RWPE2 (cell line): ENCODE data around the gene ASB3.
"Not testable (repeated sequence)": the region's sequence is repeated elsewhere in the genome, so short reads cannot be mapped to it uniquely, and the experiment has no call there.

Source experiments
- ATAC-seq: fragments of 200-7000 bp; cut with Tn5 transposase; 3 replicates; pipeline ENCODE4 v1.9.1; 2021; ENCODE audit warnings: low read depth
- DNase-seq: peaks from one replicate; pipeline ENCODE4 v3.0.0-alpha.2; 2020; ENCODE audit warnings: low spot score
- H3K27ac ChIP-seq: fragments of 450-650 bp; 2 replicates; pipeline ENCODE4 v1.5.1; 2017; ENCODE audit warnings: mild to moderate bottlenecking; ENCODE audit not compliant: poor library complexity, severe bottlenecking
- H3K27me3 ChIP-seq: fragments of 250-450 bp; sonication (Bioruptor Pico); 2 replicates; pipeline ENCODE4 v1.5.1; 2021; ENCODE audit warnings: mild to moderate bottlenecking, moderate library complexity; ENCODE audit not compliant: insufficient read depth, poor library complexity, severe bottlenecking
- H3K36me3 ChIP-seq: fragments of 250-450 bp; sonication (Bioruptor Pico); 2 replicates; pipeline ENCODE4 v1.5.1; 2020; ENCODE audit warnings: low read depth, mild to moderate bottlenecking, moderate library complexity
- H3K4me1 ChIP-seq: fragments of 250-450 bp; sonication (Bioruptor Pico); 2 replicates; pipeline ENCODE4 v1.5.1; 2021; ENCODE audit warnings: mild to moderate bottlenecking, moderate library complexity; ENCODE audit not compliant: insufficient read depth, poor library complexity, severe bottlenecking
- H3K4me3 ChIP-seq: fragments of 250-450 bp; sonication (Bioruptor Pico); 2 replicates; pipeline ENCODE4 v1.5.1; 2021; ENCODE audit warnings: mild to moderate bottlenecking, moderate library complexity; ENCODE audit not compliant: severe bottlenecking
- H3K9me3 ChIP-seq: fragments of 250-450 bp; sonication (Bioruptor Pico); 2 replicates; pipeline ENCODE4 v1.5.1; 2021; ENCODE audit warnings: mild to moderate bottlenecking, moderate library complexity; ENCODE audit not compliant: severe bottlenecking
- TF ChIP-seq, protein P1 (sequence below): fragments of 450-650 bp; IDR thresholded peaks from one replicate; pipeline ENCODE4 v1.5.1; 2017; ENCODE audit warnings: mild to moderate bottlenecking, moderate library complexity; ENCODE audit not compliant: poor library complexity, severe bottlenecking

Gene ASB3, protein sequence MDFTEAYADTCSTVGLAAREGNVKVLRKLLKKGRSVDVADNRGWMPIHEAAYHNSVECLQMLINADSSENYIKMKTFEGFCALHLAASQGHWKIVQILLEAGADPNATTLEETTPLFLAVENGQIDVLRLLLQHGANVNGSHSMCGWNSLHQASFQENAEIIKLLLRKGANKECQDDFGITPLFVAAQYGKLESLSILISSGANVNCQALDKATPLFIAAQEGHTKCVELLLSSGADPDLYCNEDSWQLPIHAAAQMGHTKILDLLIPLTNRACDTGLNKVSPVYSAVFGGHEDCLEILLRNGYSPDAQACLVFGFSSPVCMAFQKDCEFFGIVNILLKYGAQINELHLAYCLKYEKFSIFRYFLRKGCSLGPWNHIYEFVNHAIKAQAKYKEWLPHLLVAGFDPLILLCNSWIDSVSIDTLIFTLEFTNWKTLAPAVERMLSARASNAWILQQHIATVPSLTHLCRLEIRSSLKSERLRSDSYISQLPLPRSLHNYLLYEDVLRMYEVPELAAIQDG

DNA sequence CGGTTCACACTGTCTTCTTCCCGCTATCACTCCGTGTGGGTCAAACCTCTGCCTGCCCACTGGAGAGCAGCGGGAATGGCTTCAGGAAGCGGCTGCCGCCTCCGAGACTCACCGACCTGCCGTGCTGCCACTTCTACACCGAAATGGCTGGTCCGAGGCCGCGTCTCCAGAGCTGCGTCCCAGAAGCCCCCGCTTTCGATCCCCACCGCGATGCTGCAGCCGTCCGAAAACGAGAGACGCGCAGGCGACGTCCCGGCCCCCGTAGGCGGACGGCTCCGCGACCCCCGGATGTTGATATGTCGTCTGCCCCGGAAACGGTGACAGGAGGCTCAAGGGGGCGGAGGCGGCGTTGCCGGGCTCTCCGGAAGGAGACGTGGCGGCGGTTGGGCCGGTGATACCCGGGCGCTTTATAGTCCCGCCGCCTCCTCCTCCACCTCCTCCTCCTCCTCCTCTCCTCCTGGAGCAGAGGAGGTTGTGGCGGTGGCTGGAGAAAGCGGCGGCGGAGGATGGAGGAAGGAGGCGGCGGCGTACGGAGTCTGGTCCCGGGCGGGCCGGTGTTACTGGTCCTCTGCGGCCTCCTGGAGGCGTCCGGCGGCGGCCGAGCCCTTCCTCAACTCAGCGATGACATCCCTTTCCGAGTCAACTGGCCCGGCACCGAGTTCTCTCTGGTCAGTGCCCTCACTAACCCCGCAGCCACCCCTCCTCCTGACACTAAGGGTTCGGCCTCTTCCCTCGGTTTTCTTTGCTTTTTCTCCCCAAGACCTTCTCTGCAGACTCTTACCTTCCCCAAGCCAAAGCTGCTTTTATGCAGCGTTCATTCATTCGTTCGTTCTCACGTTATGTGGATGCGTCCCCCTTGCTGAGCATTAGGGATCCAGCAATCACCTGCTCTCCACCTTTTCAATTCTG is at the start of gene ASB3, which contains the start of gene ERLEC1:
Gene ASB3, minus strand, starts transcription at position 249 of the 909 bp plus-strand sequence. CDS start 21,381 bp downstream, outside the sequence.
Gene ERLEC1, plus strand, starts transcription at position 340 of the 909 bp plus-strand sequence. Its CDS starts 167 bp downstream, at position 507.
- Histone ChIP-seq H3K9me3 (no peaks in the 10 kb centered on the region), H3K36me3 (no peaks in the 10 kb centered on the region), H3K4me3 (peak within 1 kb of the TSS; percentile 78), H3K4me1 (peaks cover 15% of the 10 kb centered on the region), H3K27me3 (no peaks in the 10 kb centered on the region), H3K27ac (peak within 1 kb of the TSS; percentile 55)
- ATAC-seq: peak; percentile 77
- TF ChIP-seq, protein P1, sequence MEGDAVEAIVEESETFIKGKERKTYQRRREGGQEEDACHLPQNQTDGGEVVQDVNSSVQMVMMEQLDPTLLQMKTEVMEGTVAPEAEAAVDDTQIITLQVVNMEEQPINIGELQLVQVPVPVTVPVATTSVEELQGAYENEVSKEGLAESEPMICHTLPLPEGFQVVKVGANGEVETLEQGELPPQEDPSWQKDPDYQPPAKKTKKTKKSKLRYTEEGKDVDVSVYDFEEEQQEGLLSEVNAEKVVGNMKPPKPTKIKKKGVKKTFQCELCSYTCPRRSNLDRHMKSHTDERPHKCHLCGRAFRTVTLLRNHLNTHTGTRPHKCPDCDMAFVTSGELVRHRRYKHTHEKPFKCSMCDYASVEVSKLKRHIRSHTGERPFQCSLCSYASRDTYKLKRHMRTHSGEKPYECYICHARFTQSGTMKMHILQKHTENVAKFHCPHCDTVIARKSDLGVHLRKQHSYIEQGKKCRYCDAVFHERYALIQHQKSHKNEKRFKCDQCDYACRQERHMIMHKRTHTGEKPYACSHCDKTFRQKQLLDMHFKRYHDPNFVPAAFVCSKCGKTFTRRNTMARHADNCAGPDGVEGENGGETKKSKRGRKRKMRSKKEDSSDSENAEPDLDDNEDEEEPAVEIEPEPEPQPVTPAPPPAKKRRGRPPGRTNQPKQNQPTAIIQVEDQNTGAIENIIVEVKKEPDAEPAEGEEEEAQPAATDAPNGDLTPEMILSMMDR: no peak
- peak; percentile 86 for DNase-seq

DNA sequence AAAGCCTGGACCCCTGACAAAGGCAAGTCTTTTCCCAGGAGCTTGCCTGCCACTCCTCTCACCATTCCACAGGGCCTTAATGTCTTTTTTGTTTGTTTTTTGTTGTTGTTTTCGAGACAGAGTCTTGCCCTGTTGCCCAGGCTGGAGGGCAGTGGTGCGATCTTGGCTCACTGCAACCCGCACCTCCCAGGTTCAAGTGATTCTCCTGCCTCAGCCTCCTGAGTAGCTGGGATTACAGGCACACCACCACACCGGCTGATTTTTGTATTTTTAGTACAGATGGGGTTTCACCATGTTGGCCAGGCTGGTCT is 43.2 kb upstream of the ASB3 start:
- not testable (repeated sequence) for H3K4me1 ChIP-seq, H3K36me3 ChIP-seq, ATAC-seq

DNA sequence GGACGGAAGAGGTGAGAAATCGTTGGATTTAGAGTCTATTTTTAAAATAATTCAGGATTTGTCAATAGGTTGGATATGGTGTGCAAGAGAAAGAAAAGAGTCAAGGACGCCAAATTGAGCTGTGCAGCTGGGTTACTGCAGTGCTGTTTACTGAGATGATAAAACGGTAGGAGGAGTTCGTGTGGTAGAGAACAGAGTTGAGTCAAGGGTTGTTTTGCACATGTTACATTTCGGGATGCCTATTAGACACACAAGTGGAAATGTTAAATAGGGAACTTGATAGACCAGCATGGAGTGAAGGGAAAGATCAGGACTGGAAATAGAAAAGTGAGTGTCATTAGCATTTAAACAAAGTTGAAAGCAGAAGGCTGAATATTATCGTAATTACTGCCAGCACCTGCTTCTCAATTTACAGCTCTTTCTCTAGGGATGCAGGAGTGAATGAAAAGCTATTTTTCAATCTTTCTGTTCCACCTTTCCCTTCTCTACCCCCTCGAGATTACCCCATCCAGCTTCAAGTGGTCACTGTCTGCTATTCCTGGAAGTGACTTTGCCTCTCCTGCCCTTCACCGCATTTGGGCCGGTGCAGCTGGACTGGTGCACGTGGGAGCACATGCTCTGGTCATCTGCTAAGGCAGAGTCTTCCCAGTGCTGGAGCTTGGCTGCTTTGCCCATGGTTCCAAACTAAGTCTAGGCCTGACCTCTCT is 42.7 kb upstream of the ASB3 start:
- no peak for DNase-seq
- H3K27me3 ChIP-seq: no peaks in the 10 kb centered on the region
- no peaks in the 10 kb centered on the region for H3K9me3 ChIP-seq
- no peak for ATAC-seq
- TF ChIP-seq, protein P1: no peak
- H3K27ac ChIP-seq: no peak overlapping the region
- H3K36me3 ChIP-seq: no peaks in the 10 kb centered on the region
- H3K4me3 ChIP-seq: no peak overlapping the region
- no peaks in the 10 kb centered on the region for H3K4me1 ChIP-seq

More for the DNA sequence above, 43.2 kb upstream of the ASB3 start:
- not testable (repeated sequence) for H3K4me3 ChIP-seq, H3K9me3 ChIP-seq, H3K27ac ChIP-seq, H3K27me3 ChIP-seq, DNase-seq

DNA sequence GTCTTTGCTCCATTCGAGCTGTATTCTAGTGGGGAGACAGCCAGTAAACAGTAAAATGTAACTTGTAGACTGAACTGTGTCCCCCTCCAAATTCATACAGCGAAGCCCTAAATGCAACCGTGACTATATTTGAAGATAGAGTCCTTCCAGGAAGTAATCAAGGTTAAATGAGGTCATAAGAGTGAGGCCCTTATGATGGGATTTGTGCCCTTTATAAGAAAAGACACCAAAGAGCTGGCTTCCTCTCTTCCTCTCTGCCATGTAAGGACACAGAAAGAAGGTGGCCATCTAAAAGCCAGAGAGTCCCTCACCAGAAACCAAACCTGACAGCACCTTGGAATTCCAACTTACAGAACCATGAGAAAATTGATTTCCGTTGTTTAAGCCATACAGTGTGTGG is 41.6 kb upstream of the ASB3 start:
- DNase-seq (no peak), ATAC-seq (no peak)
- Histone ChIP-seq H3K9me3 (no peaks in the 10 kb centered on the region), H3K27ac (no peak overlapping the region), H3K4me1 (no peaks in the 10 kb centered on the region), H3K4me3 (no peak overlapping the region), H3K27me3 (no peaks in the 10 kb centered on the region), H3K36me3 (no peaks in the 10 kb centered on the region)
- TF ChIP-seq, protein P1: no peak
